H1 (cell line): ENCODE measurements around the gene DIPK1C. TPM values are rescaled to one million over a fixed set of nuclear protein-coding genes. Genes with fewer than 3 reads are reported as not detected.

ENCODE experiments used
- KDM5A ChIP-seq: fragments of 200-600 bp; IDR thresholded peaks from 2 replicates; pipeline ENCODE4 v1.7.1; 2012; ENCODE audit warnings: mild to moderate bottlenecking, low read length, inconsistent platforms, mixed read lengths
- RFX5 ChIP-seq: IDR thresholded peaks from 2 replicates; pipeline ENCODE4 v1.6.1; 2011; ENCODE audit warnings: low read depth, low read length, improper control_type of control experiment, borderline replicate concordance
- SAP30 ChIP-seq: fragments of 300-600 bp; sonication (generic); IDR thresholded peaks from 2 replicates; pipeline ENCODE4 v1.7.1; 2012; ENCODE audit warnings: low read length, moderate library complexity, mild to moderate bottlenecking, inconsistent platforms; ENCODE audit not compliant: insufficient read depth, insufficient replicate concordance
- SP2 ChIP-seq: IDR thresholded peaks from 2 replicates; pipeline ENCODE4 v1.6.1; 2012; ENCODE audit warnings: mild to moderate bottlenecking, low read length, inconsistent platforms
- polyA plus RNA-seq, 7 experiments: library from polyadenylated mRNA; depleted of rRNA in 3 of 7; stranded (reverse) in 5 of 7; unstranded in 2 of 7; fragments of >200 nt in 5 of 7; fragments of 200-250 nt in 2 of 7; gene quantifications; 1 replicate in 5 of 7; 2 replicates in 1 of 7; 4 replicates in 1 of 7; pipeline versions ENCODE4 v1.2.1 to v1.2.3, GENCODE V29; 2011 to 2013; ENCODE audit warnings: missing spikeins in 2 of 7, mixed read lengths in 2 of 7
- total RNA-seq: library from RNA; stranded (reverse); fragmentation: NEBNext Ultra II Directional; extraction: Animal tissue kit (Norgen Biotek cat#: 25700); gene quantifications from 2 replicates; pipeline ENCODE4 v1.2.1, GENCODE V29; 2021
- TF ChIP-seq, protein P1 (sequence below): IDR thresholded peaks from 2 replicates; pipeline ENCODE4 v1.6.1; 2012; ENCODE audit warnings: low read length, inconsistent platforms
- TF ChIP-seq, protein P2 (sequence below): IDR thresholded peaks from 2 replicates; pipeline ENCODE4 v1.6.1; 2011; ENCODE audit warnings: low read length, improper control_type of control experiment

The DIPK1C gene
- total and polyA plus RNA-seq, 2 of the 8 experiments (the other 6 are each of a cell fraction or from before 2014, with no cell fraction given): 0.08 TPM; not detected in 1

DNA sequence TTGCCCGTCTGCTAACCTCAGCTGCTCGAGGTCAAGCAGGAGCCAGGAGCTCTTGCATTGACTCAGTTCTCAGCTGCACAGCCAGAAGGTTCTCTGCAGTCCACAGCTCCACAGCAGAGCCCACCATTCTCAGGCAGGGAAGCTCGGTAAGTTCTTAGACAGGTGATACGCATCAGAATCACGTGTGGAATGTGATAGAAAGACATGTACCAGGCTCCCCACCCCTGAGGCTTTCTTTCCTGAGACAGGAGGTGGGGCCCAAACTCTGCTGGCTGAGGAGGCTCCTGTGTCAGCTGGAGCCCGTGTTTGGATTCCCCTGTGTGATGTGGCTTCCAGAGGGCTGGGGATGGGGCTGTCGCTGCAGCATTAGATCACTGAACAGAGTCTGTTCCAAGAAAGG lies 28.0 kb downstream of the DIPK1C start (continued):
- TF ChIP-seq, protein P1, sequence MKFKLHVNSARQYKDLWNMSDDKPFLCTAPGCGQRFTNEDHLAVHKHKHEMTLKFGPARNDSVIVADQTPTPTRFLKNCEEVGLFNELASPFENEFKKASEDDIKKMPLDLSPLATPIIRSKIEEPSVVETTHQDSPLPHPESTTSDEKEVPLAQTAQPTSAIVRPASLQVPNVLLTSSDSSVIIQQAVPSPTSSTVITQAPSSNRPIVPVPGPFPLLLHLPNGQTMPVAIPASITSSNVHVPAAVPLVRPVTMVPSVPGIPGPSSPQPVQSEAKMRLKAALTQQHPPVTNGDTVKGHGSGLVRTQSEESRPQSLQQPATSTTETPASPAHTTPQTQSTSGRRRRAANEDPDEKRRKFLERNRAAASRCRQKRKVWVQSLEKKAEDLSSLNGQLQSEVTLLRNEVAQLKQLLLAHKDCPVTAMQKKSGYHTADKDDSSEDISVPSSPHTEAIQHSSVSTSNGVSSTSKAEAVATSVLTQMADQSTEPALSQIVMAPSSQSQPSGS: no peak
- TF ChIP-seq KDM5A (no peak), SP2 (no peak), RFX5 (no peak), SAP30 (no peak)
- TF ChIP-seq, protein P2, sequence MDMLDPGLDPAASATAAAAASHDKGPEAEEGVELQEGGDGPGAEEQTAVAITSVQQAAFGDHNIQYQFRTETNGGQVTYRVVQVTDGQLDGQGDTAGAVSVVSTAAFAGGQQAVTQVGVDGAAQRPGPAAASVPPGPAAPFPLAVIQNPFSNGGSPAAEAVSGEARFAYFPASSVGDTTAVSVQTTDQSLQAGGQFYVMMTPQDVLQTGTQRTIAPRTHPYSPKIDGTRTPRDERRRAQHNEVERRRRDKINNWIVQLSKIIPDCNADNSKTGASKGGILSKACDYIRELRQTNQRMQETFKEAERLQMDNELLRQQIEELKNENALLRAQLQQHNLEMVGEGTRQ: no peak
